ENCODE data around the gene DEPP1.

GRCh38 chr10:44955413-44956070, 23.1 kb downstream of the DEPP1 start:
- TF ChIP-seq CTCF (IDR thresholded peaks at IDR 0.05): no peak
- TF ChIP-seq POLR2A (IDR thresholded peaks at IDR 0.05): no peak
